GM18498 (cell line): Measurements from ENCODE around the gene GPR146.

Source experiments
- ATAC-seq: cut with Tn5 transposase; IDR thresholded peaks from one replicate; pipeline ENCODE4 v1.9.1; 2021; ENCODE audit warnings: mild to moderate bottlenecking, moderate library complexity; ENCODE audit not compliant: unreplicated experiment

Gene GPR146

GRCh38 chr7:1090686-1091643 is 46.6 kb downstream of the GPR146 start:
- ATAC-seq, result no peak

GRCh38 chr7:1091644-1092027 is 47.3 kb downstream of the GPR146 start:
- no peak for ATAC-seq

- no peak for ATAC-seq
Measured at GRCh38 chr7:1092161-1092632, 47.9 kb downstream of the GPR146 start.

GRCh38 chr7:1092806-1093501 is 48.6 kb downstream of the GPR146 start:
- ATAC-seq, result no peak

GRCh38 chr7:1093502-1093843 is 49.1 kb downstream of the GPR146 start:
- ATAC-seq, result no peak

GRCh38 chr7:1093916-1094508 is 49.7 kb downstream of the GPR146 start:
- no peak for ATAC-seq

- ATAC-seq, result no peak
Measured at GRCh38 chr7:1094870-1095269, 50.5 kb downstream of the GPR146 start.

- ATAC-seq, result no peak
Measured at GRCh38 chr7:1095621-1096155, 51.3 kb downstream of the GPR146 start.

GRCh38 chr7:1096156-1097119 is 52.1 kb downstream of the GPR146 start:
- ATAC-seq, result no peak

- no peak for ATAC-seq
Measured at GRCh38 chr7:1097120-1097504, 52.8 kb downstream of the GPR146 start.

- ATAC-seq, result no peak
Measured at GRCh38 chr7:1098243-1099153, 54.2 kb downstream of the GPR146 start.

- ATAC-seq, result no peak
Measured at GRCh38 chr7:1099154-1099542, 54.8 kb downstream of the GPR146 start.

- ATAC-seq, result no peak
Measured at GRCh38 chr7:1099637-1100036, 55.3 kb downstream of the GPR146 start.

- ATAC-seq, result no peak
Measured at GRCh38 chr7:1100386-1100785, 56.0 kb downstream of the GPR146 start.

GRCh38 chr7:1100834-1101562 is 56.7 kb downstream of the GPR146 start:
- ATAC-seq, result no peak

- ATAC-seq, result no peak
Measured at GRCh38 chr7:1101563-1102431, 57.5 kb downstream of the GPR146 start.

GRCh38 chr7:1103009-1103788 is 58.9 kb downstream of the GPR146 start:
- ATAC-seq, result peak; percentile 49
